ENCODE measurements around the gene PRR3. TPM values are rescaled to one million over a fixed set of nuclear protein-coding genes. Genes with fewer than 3 reads are reported as not detected.
A peak's percentile ranks its signal among the peaks of the same experiment; 100 is the strongest.

PRR3 gene
- total and polyA plus RNA-seq, 8 donors = 0.89 to 10.7 (median 6.3) TPM; not detected in 2

DNA sequence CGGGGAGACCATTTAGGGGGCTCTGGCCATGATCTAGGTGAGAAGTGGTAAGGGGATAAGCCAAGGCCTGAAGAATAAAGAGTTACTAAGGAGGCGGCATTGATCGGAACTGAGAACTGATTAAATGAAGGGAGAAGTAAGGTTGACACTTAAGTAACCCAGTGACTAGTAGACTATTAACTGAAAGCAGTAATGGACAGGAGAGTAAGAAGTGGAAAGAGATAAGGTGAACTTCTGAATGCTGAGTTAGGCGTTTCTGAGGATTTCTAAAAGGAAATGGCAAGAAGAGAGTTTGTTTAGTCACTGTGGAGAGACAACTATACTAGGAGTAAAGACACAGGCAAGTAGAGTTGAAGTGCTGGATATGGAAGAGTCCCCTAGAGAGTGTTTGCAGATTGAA lies 16.0 kb downstream of the PRR3 start:
- Histone ChIP-seq H3K27ac (peak overlapping the region in 1 of 5 donors; percentile 21), H3K9me3 (no peaks in the 10 kb centered on the region), H3K4me3 (peak overlapping the region in 1 of 4 donors; percentile 87), H3K27me3 (no peaks in the 10 kb centered on the region), H3K36me3 (peaks cover 9 to 37% (median 19%) of the 10 kb centered on the region in 4 donors), H3K4me1 (peaks cover 32 to 67% (median 52%) of the 10 kb centered on the region in 4 donors)
- DNase-seq = no peak
- no peak for TF ChIP-seq POLR2AphosphoS5 (IDR thresholded peaks at IDR 0.05)
- TF ChIP-seq, protein P1, sequence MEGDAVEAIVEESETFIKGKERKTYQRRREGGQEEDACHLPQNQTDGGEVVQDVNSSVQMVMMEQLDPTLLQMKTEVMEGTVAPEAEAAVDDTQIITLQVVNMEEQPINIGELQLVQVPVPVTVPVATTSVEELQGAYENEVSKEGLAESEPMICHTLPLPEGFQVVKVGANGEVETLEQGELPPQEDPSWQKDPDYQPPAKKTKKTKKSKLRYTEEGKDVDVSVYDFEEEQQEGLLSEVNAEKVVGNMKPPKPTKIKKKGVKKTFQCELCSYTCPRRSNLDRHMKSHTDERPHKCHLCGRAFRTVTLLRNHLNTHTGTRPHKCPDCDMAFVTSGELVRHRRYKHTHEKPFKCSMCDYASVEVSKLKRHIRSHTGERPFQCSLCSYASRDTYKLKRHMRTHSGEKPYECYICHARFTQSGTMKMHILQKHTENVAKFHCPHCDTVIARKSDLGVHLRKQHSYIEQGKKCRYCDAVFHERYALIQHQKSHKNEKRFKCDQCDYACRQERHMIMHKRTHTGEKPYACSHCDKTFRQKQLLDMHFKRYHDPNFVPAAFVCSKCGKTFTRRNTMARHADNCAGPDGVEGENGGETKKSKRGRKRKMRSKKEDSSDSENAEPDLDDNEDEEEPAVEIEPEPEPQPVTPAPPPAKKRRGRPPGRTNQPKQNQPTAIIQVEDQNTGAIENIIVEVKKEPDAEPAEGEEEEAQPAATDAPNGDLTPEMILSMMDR (IDR thresholded peaks at IDR 0.05) = no peak
- 43 to 58% (median 48%) methylated on average over 4 of the region's 4 CpGs for WGBS, 5 donors
- intact Hi-C loops (cut with DNase I; ENCODE audit: low total_unique reads) = no loop called here

DNA sequence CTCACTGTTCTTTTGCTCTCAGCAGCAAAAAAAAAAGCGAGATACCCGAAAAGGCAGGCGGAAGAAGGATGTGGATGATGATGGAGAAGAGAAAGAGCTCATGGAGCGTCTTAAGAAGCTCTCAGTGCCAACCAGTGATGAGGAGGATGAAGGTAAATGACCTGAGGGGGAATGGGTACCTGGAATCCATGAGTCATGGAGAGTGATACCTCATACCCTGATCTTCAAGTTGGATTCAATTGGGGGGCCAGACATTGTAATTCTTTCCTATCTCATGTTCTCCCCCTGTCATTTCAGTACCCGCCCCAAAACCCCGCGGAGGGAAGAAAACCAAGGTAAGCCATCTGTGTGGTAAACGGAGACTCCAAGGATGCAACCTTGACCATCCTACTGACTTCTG lies 21.0 kb downstream of the PRR3 start:
- peaks cover 54 to 86% (median 69%) of the 10 kb centered on the region in 4 donors for H3K36me3 ChIP-seq
- TF ChIP-seq POLR2A (IDR thresholded peaks at IDR 0.05) = no peak
- no peak for TF ChIP-seq POLR2AphosphoS5 (IDR thresholded peaks at IDR 0.05)
- TF ChIP-seq EP300 (IDR thresholded peaks at IDR 0.05) = no peak
- TF ChIP-seq, protein P1 (IDR thresholded peaks at IDR 0.05) = no peak
- 95 to 99% (median 97%) methylated on average over 8 of the region's 8 CpGs for WGBS, 5 donors

DNA sequence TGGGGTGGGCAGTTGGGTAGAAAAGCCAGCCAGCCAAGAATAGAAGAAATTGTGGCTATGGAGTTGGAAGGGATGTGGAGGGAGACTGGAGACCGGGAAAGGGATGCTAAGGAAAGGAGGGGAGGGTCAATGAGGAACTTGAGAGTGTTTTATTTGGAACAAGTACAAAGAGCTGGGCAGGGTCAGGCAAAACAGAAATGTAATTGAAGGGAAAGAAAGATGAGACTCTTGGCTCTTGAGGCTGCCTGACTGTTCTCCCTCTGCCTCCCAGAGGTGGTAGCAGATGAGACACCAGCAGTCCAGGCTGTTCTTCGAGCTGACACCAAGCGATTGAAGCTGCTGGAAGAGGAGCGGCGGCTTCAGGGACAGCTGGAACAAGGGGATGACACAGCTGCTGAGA lies 26.8 kb downstream of the PRR3 start:
- Histone ChIP-seq H3K36me3 (peaks cover 89 to 100% (median 100%) of the 10 kb centered on the region in 4 donors), H3K9me3 (no peaks in the 10 kb centered on the region), H3K4me3 (no peak overlapping the region), H3K27me3 (no peaks in the 10 kb centered on the region), H3K4me1 (no peaks in the 10 kb centered on the region), H3K27ac (no peak overlapping the region)
- TF ChIP-seq, protein P1 (IDR thresholded peaks at IDR 0.05) = no peak
- no peak for TF ChIP-seq EP300 (IDR thresholded peaks at IDR 0.05)
- TF ChIP-seq POLR2AphosphoS5 (IDR thresholded peaks at IDR 0.05) = no peak
- TF ChIP-seq POLR2A (IDR thresholded peaks at IDR 0.05) = no peak
- intact Hi-C loops (cut with DNase I; ENCODE audit: low total_unique reads) = no loop called here
- DNase-seq = no peak
- 87 to 92% (median 88%) methylated on average over 5 of the region's 5 CpGs for WGBS, 5 donors

More for the DNA sequence above, 21.0 kb downstream of the PRR3 start:
- Histone ChIP-seq H3K4me3 (no peak overlapping the region), H3K4me1 (peaks cover 11 to 29% (median 24%) of the 10 kb centered on the region in 4 donors), H3K27me3 (no peaks in the 10 kb centered on the region), H3K27ac (no peak overlapping the region), H3K9me3 (no peaks in the 10 kb centered on the region)
- DNase-seq = no peak
- intact Hi-C loops (cut with DNase I; ENCODE audit: low total_unique reads) = no loop called here

DNA sequence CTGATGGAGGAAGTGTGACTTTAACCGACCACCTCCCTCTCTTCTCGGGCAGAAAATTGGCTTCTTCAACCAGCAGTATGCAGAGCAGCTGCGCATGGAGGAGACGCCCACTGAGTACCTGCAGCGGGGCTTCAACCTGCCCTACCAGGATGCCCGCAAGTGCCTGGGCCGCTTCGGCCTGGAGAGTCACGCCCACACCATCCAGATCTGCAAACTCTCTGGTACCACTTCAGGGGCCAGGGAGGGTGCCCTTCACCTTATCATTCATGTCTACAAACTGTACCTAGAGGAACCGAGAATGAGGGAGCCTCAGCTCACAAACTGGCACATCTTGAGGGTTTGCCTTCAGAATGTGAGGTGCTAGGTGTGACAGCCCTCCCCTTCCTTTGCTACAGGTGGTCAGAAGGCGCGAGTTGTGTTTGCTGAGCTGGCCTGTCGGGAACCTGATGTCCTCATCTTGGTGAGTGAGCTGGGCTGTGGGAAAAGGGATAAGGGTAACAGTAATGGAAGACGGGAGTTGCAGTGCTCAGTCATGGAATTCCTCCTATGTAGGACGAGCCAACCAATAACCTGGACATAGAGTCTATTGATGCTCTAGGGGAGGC lies 32.8 kb downstream of the PRR3 start:
- Histone ChIP-seq H3K4me3 (no peak overlapping the region), H3K4me1 (peaks cover 4 to 13% (median 11%) of the 10 kb centered on the region in 4 donors), H3K36me3 (peaks cover 62 to 100% (median 98%) of the 10 kb centered on the region in 4 donors), H3K27ac (peak overlapping the region in 2 of 5 donors; percentile 32 to 37), H3K27me3 (no peaks in the 10 kb centered on the region), H3K9me3 (no peaks in the 10 kb centered on the region)
- WGBS, 5 donors = 78 to 91% (median 86%) methylated on average over 14 to 15 of the region's 15 CpGs
- no peak for TF ChIP-seq EP300 (IDR thresholded peaks at IDR 0.05)
- no peak for TF ChIP-seq POLR2A (IDR thresholded peaks at IDR 0.05)
- TF ChIP-seq, protein P1 (IDR thresholded peaks at IDR 0.05) = no peak
- no peak for TF ChIP-seq POLR2AphosphoS5 (IDR thresholded peaks at IDR 0.05)
- no peak for DNase-seq
- intact Hi-C loops (cut with DNase I; ENCODE audit: low total_unique reads) = loop anchor here (10.0 kb wide), 1 partner anchor 45 kb away; no protein-coding TSS in a partner anchor

All from stomach (tissue), 9 donors.